ENCODE data around the gene THSD4.

THSD4 gene

GRCh38 chr15:71431343-71432336, 316.4 kb downstream of the THSD4 start:
- H3K79me2 ChIP-seq (ENCODE audit: control insufficient read depth, low read length) = no peaks in the 10 kb centered on the region
- H3K27me3 ChIP-seq (ENCODE audit: control insufficient read depth, low read length) = peaks cover 10% of the 10 kb centered on the region; the same call in 1 of the 2 replicates
- no peak overlapping the region for H3K27ac ChIP-seq (ENCODE audit: low read depth, low read length)
- H3K9me2 ChIP-seq (replicated peaks; ENCODE audit: control insufficient read depth, low read length) = no peaks in the 10 kb centered on the region
- H3F3A ChIP-seq (ENCODE audit: control insufficient read depth, insufficient read depth) = no peaks in the 10 kb centered on the region
- no peak for TF ChIP-seq EZH2phosphoT487 (IDR thresholded peaks at IDR 0.05; ENCODE audit: borderline replicate concordance, low read length)
- TF ChIP-seq CTCF (IDR thresholded peaks at IDR 0.05; ENCODE audit: low read depth, low read length, poor library complexity, severe bottlenecking) = no peak
- no peaks in the 10 kb centered on the region for H3K9me3 ChIP-seq (ENCODE audit: control insufficient read depth, insufficient read depth, low read length)
- H3K4me1 ChIP-seq (ENCODE audit: control insufficient read depth, low read length) = no peaks in the 10 kb centered on the region
- H3K4me2 ChIP-seq (ENCODE audit: low read length) = no peak overlapping the region
- H4K20me1 ChIP-seq (ENCODE audit: control insufficient read depth, insufficient read depth, low read depth, low read length) = no peaks in the 10 kb centered on the region
- no peaks in the 10 kb centered on the region for H3K36me3 ChIP-seq (ENCODE audit: control insufficient read depth, low read length)
- H3K4me3 ChIP-seq (ENCODE audit: low read length) = no peak overlapping the region

- H3K4me3 ChIP-seq (ENCODE audit: low read length) = no peak overlapping the region
- H3K36me3 ChIP-seq (ENCODE audit: control insufficient read depth, low read length) = no peaks in the 10 kb centered on the region
- TF ChIP-seq CTCF (IDR thresholded peaks at IDR 0.05; ENCODE audit: low read depth, low read length, poor library complexity, severe bottlenecking) = no peak
- no peak for TF ChIP-seq EZH2phosphoT487 (IDR thresholded peaks at IDR 0.05; ENCODE audit: borderline replicate concordance, low read length)
- H3K9me3 ChIP-seq (ENCODE audit: control insufficient read depth, insufficient read depth, low read length) = no peaks in the 10 kb centered on the region
- no peaks in the 10 kb centered on the region for H3K79me2 ChIP-seq (ENCODE audit: control insufficient read depth, low read length)
- H3K4me2 ChIP-seq (ENCODE audit: low read length) = no peak overlapping the region
- no peaks in the 10 kb centered on the region for H3K9me2 ChIP-seq (replicated peaks; ENCODE audit: control insufficient read depth, low read length)
- H3K27ac ChIP-seq (ENCODE audit: low read depth, low read length) = no peak overlapping the region
- peaks cover 10% of the 10 kb centered on the region; the same call in 1 of the 2 replicates for H3K27me3 ChIP-seq (ENCODE audit: control insufficient read depth, low read length)
- H4K20me1 ChIP-seq (ENCODE audit: control insufficient read depth, insufficient read depth, low read depth, low read length) = no peaks in the 10 kb centered on the region
- no peaks in the 10 kb centered on the region for H3K4me1 ChIP-seq (ENCODE audit: control insufficient read depth, low read length)
- H3F3A ChIP-seq (ENCODE audit: control insufficient read depth, insufficient read depth) = no peaks in the 10 kb centered on the region
These were observed 318.1 kb downstream of the THSD4 start for GRCh38 chr15:71433402-71433801.

- TF ChIP-seq EZH2phosphoT487 (IDR thresholded peaks at IDR 0.05; ENCODE audit: borderline replicate concordance, low read length) (no peak), CTCF (IDR thresholded peaks at IDR 0.05; ENCODE audit: low read depth, low read length, poor library complexity, severe bottlenecking) (no peak)
- Histone ChIP-seq H3K27me3 (ENCODE audit: control insufficient read depth, low read length) (peaks cover 10% of the 10 kb centered on the region; the same call in 1 of the 2 replicates), H3K27ac (ENCODE audit: low read depth, low read length) (no peak overlapping the region)
These were observed 319.5 kb downstream of the THSD4 start for GRCh38 chr15:71434774-71435173.

More at GRCh38 chr15:71434774-71435173, 319.5 kb downstream of the THSD4 start:
- Histone ChIP-seq H4K20me1 (ENCODE audit: control insufficient read depth, insufficient read depth, low read depth, low read length) (no peaks in the 10 kb centered on the region), H3K9me3 (ENCODE audit: control insufficient read depth, insufficient read depth, low read length) (no peaks in the 10 kb centered on the region), H3K4me1 (ENCODE audit: control insufficient read depth, low read length) (no peaks in the 10 kb centered on the region), H3K4me3 (ENCODE audit: low read length) (no peak overlapping the region), H3K36me3 (ENCODE audit: control insufficient read depth, low read length) (no peaks in the 10 kb centered on the region), H3F3A (ENCODE audit: control insufficient read depth, insufficient read depth) (no peaks in the 10 kb centered on the region), H3K4me2 (ENCODE audit: low read length) (no peak overlapping the region), H3K9me2 (replicated peaks; ENCODE audit: control insufficient read depth, low read length) (no peaks in the 10 kb centered on the region), H3K79me2 (ENCODE audit: control insufficient read depth, low read length) (no peaks in the 10 kb centered on the region)
